ENCODE results near the gene EFHC1.

EFHC1 gene

GRCh38 chr6:52564856-52565255 lies 144.7 kb downstream of the EFHC1 start:
- no peaks in the 10 kb centered on the region for H3K36me3 ChIP-seq (ENCODE audit: control insufficient read depth in 1 of 2, insufficient read depth in 2 of 2, low read length in 2 of 2)
- H3K9me3 ChIP-seq (ENCODE audit: control insufficient read depth in 1 of 2, low read length in 2 of 2), result no peaks in the 10 kb centered on the region
- H3K4me3 ChIP-seq (ENCODE audit: low read depth in 1 of 2, low read length in 2 of 2), result no peak overlapping the region
- no peaks in the 10 kb centered on the region for H3K27me3 ChIP-seq (ENCODE audit: low read depth, low read length)
- H3K27ac ChIP-seq (ENCODE audit: low read length), result no peak overlapping the region
- peaks cover 3 to 32% of the 10 kb centered on the region in 2 donors for H3K4me1 ChIP-seq (ENCODE audit: control insufficient read depth in 1 of 2, insufficient read depth in 2 of 2, low read length in 2 of 2)

- Histone ChIP-seq H3K27me3 (ENCODE audit: low read depth, low read length) (no peaks in the 10 kb centered on the region), H3K27ac (ENCODE audit: low read length) (peak overlapping the region; percentile 21), H3K4me1 (ENCODE audit: control insufficient read depth in 1 of 2, insufficient read depth in 2 of 2, low read length in 2 of 2) (peaks cover 3 to 46% of the 10 kb centered on the region in 2 donors)
Measured at GRCh38 chr6:52566201-52566600, 146.1 kb downstream of the EFHC1 start.

GRCh38 chr6:52566853-52567279 lies 146.7 kb downstream of the EFHC1 start:
- Histone ChIP-seq H3K27ac (ENCODE audit: low read length) (peak overlapping the region; percentile 21), H3K36me3 (ENCODE audit: control insufficient read depth in 1 of 2, insufficient read depth in 2 of 2, low read length in 2 of 2) (no peaks in the 10 kb centered on the region), H3K9me3 (ENCODE audit: control insufficient read depth in 1 of 2, low read length in 2 of 2) (no peaks in the 10 kb centered on the region), H3K4me3 (ENCODE audit: low read depth in 1 of 2, low read length in 2 of 2) (no peak overlapping the region), H3K27me3 (ENCODE audit: low read depth, low read length) (no peaks in the 10 kb centered on the region), H3K4me1 (ENCODE audit: control insufficient read depth in 1 of 2, insufficient read depth in 2 of 2, low read length in 2 of 2) (peaks cover 3 to 50% of the 10 kb centered on the region in 2 donors)

More at GRCh38 chr6:52566201-52566600, 146.1 kb downstream of the EFHC1 start:
- no peaks in the 10 kb centered on the region for H3K9me3 ChIP-seq (ENCODE audit: control insufficient read depth in 1 of 2, low read length in 2 of 2)
- H3K36me3 ChIP-seq (ENCODE audit: control insufficient read depth in 1 of 2, insufficient read depth in 2 of 2, low read length in 2 of 2), result no peaks in the 10 kb centered on the region
- no peak overlapping the region for H3K4me3 ChIP-seq (ENCODE audit: low read depth in 1 of 2, low read length in 2 of 2)

GRCh38 chr6:52568320-52568719 lies 148.2 kb downstream of the EFHC1 start:
- Histone ChIP-seq H3K4me1 (ENCODE audit: control insufficient read depth in 1 of 2, insufficient read depth in 2 of 2, low read length in 2 of 2) (peaks cover 6 to 52% of the 10 kb centered on the region in 2 donors), H3K36me3 (ENCODE audit: control insufficient read depth in 1 of 2, insufficient read depth in 2 of 2, low read length in 2 of 2) (no peaks in the 10 kb centered on the region), H3K27me3 (ENCODE audit: low read depth, low read length) (no peaks in the 10 kb centered on the region), H3K4me3 (ENCODE audit: low read depth in 1 of 2, low read length in 2 of 2) (no peak overlapping the region), H3K27ac (ENCODE audit: low read length) (no peak overlapping the region), H3K9me3 (ENCODE audit: control insufficient read depth in 1 of 2, low read length in 2 of 2) (no peaks in the 10 kb centered on the region)

- H3K27me3 ChIP-seq (ENCODE audit: low read depth, low read length), result no peaks in the 10 kb centered on the region
- H3K4me1 ChIP-seq (ENCODE audit: control insufficient read depth in 1 of 2, insufficient read depth in 2 of 2, low read length in 2 of 2), result peaks cover 21 to 64% of the 10 kb centered on the region in 2 donors
Measured at GRCh38 chr6:52570291-52570700, 150.2 kb downstream of the EFHC1 start.

GRCh38 chr6:52571099-52571755 lies 151.1 kb downstream of the EFHC1 start:
- no peaks in the 10 kb centered on the region for H3K27me3 ChIP-seq (ENCODE audit: low read depth, low read length)
- no peak overlapping the region for H3K4me3 ChIP-seq (ENCODE audit: low read depth in 1 of 2, low read length in 2 of 2)
- peaks cover 26 to 70% of the 10 kb centered on the region in 2 donors for H3K4me1 ChIP-seq (ENCODE audit: control insufficient read depth in 1 of 2, insufficient read depth in 2 of 2, low read length in 2 of 2)
- no peaks in the 10 kb centered on the region for H3K9me3 ChIP-seq (ENCODE audit: control insufficient read depth in 1 of 2, low read length in 2 of 2)
- H3K36me3 ChIP-seq (ENCODE audit: control insufficient read depth in 1 of 2, insufficient read depth in 2 of 2, low read length in 2 of 2), result peaks cover 0 to 5% of the 10 kb centered on the region in 2 donors
- H3K27ac ChIP-seq (ENCODE audit: low read length), result no peak overlapping the region

More at GRCh38 chr6:52570291-52570700, 150.2 kb downstream of the EFHC1 start:
- Histone ChIP-seq H3K27ac (ENCODE audit: low read length) (no peak overlapping the region), H3K4me3 (ENCODE audit: low read depth in 1 of 2, low read length in 2 of 2) (no peak overlapping the region), H3K9me3 (ENCODE audit: control insufficient read depth in 1 of 2, low read length in 2 of 2) (no peaks in the 10 kb centered on the region), H3K36me3 (ENCODE audit: control insufficient read depth in 1 of 2, insufficient read depth in 2 of 2, low read length in 2 of 2) (no peaks in the 10 kb centered on the region)

GRCh38 chr6:52572536-52572935 lies 152.4 kb downstream of the EFHC1 start:
- Histone ChIP-seq H3K27ac (ENCODE audit: low read length) (peak overlapping the region; percentile 70), H3K4me1 (ENCODE audit: control insufficient read depth in 1 of 2, insufficient read depth in 2 of 2, low read length in 2 of 2) (peaks cover 26 to 70% of the 10 kb centered on the region in 2 donors), H3K4me3 (ENCODE audit: low read depth in 1 of 2, low read length in 2 of 2) (peak overlapping the region in 1 of 2 donors; percentile 82)

GRCh38 chr6:52573295-52573694 lies 153.2 kb downstream of the EFHC1 start:
- H3K4me1 ChIP-seq (ENCODE audit: control insufficient read depth in 1 of 2, insufficient read depth in 2 of 2, low read length in 2 of 2), result peaks cover 26 to 62% of the 10 kb centered on the region in 2 donors
- H3K27me3 ChIP-seq (ENCODE audit: low read depth, low read length), result no peaks in the 10 kb centered on the region
- peaks cover 0 to 5% of the 10 kb centered on the region in 2 donors for H3K36me3 ChIP-seq (ENCODE audit: control insufficient read depth in 1 of 2, insufficient read depth in 2 of 2, low read length in 2 of 2)
- peak overlapping the region in 1 of 2 donors; percentile 82 for H3K4me3 ChIP-seq (ENCODE audit: low read depth in 1 of 2, low read length in 2 of 2)
- no peaks in the 10 kb centered on the region for H3K9me3 ChIP-seq (ENCODE audit: control insufficient read depth in 1 of 2, low read length in 2 of 2)
- peak overlapping the region; percentile 70 for H3K27ac ChIP-seq (ENCODE audit: low read length)

More at GRCh38 chr6:52572536-52572935, 152.4 kb downstream of the EFHC1 start:
- Histone ChIP-seq H3K9me3 (ENCODE audit: control insufficient read depth in 1 of 2, low read length in 2 of 2) (no peaks in the 10 kb centered on the region), H3K36me3 (ENCODE audit: control insufficient read depth in 1 of 2, insufficient read depth in 2 of 2, low read length in 2 of 2) (peaks cover 0 to 5% of the 10 kb centered on the region in 2 donors), H3K27me3 (ENCODE audit: low read depth, low read length) (no peaks in the 10 kb centered on the region)

Measured in muscle layer of duodenum (tissue), 2 donors.